GM19467 (cell line): Measurements from ENCODE around the gene RAPGEF3.

Source experiments
- ATAC-seq: cut with Tn5 transposase; IDR thresholded peaks from one replicate; pipeline ENCODE4 v1.9.1; 2021; ENCODE audit warnings: mild to moderate bottlenecking, moderate library complexity; ENCODE audit not compliant: unreplicated experiment

Gene RAPGEF3

GRCh38 chr12:47705229-47705565 lies 53.5 kb downstream of the RAPGEF3 start:
- ATAC-seq = no peak

GRCh38 chr12:47704719-47705118 lies 54.0 kb downstream of the RAPGEF3 start:
- ATAC-seq = no peak

- ATAC-seq = no peak
Measured at GRCh38 chr12:47700263-47700662, 58.4 kb downstream of the RAPGEF3 start.

GRCh38 chr12:47698631-47699030 lies 60.0 kb downstream of the RAPGEF3 start:
- no peak for ATAC-seq

GRCh38 chr12:47698055-47698454 lies 60.6 kb downstream of the RAPGEF3 start:
- ATAC-seq = no peak

GRCh38 chr12:47689215-47689614 lies 69.5 kb downstream of the RAPGEF3 start:
- ATAC-seq = no peak

- no peak for ATAC-seq
Measured at GRCh38 chr12:47687636-47688035, 71.0 kb downstream of the RAPGEF3 start.

- no peak for ATAC-seq
Measured at GRCh38 chr12:47686645-47687240, 71.9 kb downstream of the RAPGEF3 start.
